ENCODE data around the gene TDRD12. TPM values are rescaled to one million over a fixed set of nuclear protein-coding genes. Genes with fewer than 3 reads are reported as not detected.
"Not testable (repeated sequence)": the region's sequence is repeated elsewhere in the genome, so short reads cannot be mapped to it uniquely, and the experiment has no call there.

TDRD12 gene
- total RNA-seq, 2 donors from 2014 or later: 0.55 to 4.1 TPM

DNA sequence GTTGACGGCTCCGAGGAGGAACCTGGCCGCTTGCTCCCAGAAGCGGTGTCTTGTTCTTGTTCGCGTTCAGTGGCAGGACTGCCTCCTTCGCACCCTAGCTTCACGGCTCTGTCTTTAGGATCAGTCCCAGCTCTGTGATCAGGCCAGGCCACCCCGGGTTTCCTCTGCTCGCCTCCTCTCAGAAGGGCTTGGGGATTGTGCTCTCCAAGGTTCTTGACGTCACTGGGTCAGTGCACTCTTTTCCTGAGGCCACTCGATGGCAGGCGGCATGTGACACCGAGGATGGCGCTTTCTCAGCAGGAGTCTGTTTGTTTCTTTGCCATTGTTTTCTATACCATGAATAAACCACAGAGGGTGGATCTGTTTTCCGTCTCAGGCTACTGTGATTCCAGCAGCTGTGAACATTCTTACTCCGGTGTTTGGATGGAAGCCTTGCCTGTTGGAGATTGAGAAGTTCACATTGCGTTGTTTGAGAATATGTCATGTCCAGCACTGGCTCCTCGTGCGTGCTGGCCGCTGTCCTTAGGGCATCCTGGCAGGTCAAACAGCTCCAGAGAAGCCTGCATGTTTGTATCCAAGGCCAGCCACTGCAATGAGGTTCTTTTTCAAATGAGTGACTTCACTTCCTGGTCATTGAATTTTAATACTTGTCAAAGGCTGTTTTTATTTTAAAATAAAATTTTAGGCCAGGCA, 105.5 kb downstream of the TDRD12 start:
- Mint-ChIP-seq H3K4me3 (no peak overlapping the region), H3K27ac (no peak overlapping the region), H3K36me3 (ENCODE audit: low read depth) (peaks cover 2% of the 10 kb centered on the region), H3K27me3 (peaks cover 23% of the 10 kb centered on the region), H3K4me1 (peaks cover 8% of the 10 kb centered on the region)
- ATAC-seq (no peak), DNase-seq (no peak)
- no peaks in the 10 kb centered on the region for H3K9me3 ChIP-seq (ENCODE audit: control insufficient read depth, low read length, poor library complexity, severe bottlenecking)

DNA sequence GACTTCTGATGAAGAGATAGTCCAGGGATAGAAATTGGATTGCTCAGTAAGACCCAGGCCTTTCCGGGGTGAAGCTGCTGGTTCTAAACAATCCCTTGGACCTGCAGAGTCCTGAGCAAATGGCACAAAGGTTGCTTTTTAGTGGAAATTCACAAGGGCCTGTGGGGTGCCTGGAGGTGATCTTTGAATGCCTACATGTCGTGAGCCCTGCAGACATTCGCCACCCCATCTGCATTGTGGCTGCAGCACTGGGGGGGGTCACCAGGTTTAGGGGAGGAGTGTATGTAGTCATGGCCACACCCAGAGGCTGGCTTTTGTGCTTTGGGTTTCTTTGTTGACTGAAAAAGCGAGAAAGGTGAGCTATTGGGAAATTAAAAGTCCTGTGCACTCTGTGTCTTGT, 108.6 kb downstream of the TDRD12 start:
- ATAC-seq (no peak), DNase-seq (no peak)
- peaks cover 5% of the 10 kb centered on the region for H3K36me3 Mint-ChIP-seq (ENCODE audit: low read depth)
- no peak overlapping the region for H3K4me3 Mint-ChIP-seq
- peaks cover 8% of the 10 kb centered on the region for H3K4me1 Mint-ChIP-seq
- peaks cover 19% of the 10 kb centered on the region for H3K27me3 Mint-ChIP-seq
- no peaks in the 10 kb centered on the region for H3K9me3 ChIP-seq (ENCODE audit: control insufficient read depth, low read length, poor library complexity, severe bottlenecking)
- no peak overlapping the region for H3K27ac Mint-ChIP-seq

DNA sequence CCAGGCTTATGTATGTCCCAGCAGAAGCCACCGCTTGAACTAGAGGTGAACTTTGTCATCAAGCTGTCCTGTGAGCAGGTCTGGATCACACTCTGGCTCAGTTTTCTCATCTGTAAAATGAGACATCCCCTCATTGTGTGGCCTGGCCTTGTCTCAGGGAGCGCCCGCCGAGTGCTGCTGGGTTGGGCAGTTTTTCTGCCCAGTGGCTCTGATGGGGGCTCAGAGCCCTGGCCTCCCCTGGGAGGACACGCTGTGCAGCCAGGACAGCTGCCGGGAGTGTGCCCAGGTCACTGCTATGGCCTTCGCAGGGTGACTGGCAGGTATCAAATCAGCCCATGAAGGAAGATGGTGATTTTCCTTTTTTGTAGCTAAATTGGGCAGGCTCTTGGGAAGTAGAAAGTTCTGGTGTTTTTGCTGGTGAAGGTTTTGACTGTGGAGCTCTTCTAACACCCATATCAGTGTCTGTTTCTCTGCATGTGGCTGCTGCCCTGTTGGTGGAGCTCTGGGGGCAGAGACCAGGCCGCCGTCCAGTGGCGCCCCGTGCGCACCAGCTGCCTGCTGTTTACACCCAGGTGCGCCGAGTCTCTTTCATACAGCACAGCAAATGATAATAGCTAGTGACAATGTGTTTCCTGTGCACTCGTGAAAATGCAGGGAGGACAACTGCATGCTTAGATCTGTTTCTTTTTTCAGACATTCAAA, 109.2 kb downstream of the TDRD12 start:
- no peaks in the 10 kb centered on the region for H3K9me3 ChIP-seq (ENCODE audit: control insufficient read depth, low read length, poor library complexity, severe bottlenecking)
- Mint-ChIP-seq H3K4me3 (peak overlapping the region; percentile 77), H3K27ac (peak overlapping the region; percentile 34), H3K4me1 (peaks cover 8% of the 10 kb centered on the region), H3K36me3 (ENCODE audit: low read depth) (peaks cover 5% of the 10 kb centered on the region), H3K27me3 (peaks cover 13% of the 10 kb centered on the region)
- ATAC-seq: no peak
- no peak for DNase-seq

DNA sequence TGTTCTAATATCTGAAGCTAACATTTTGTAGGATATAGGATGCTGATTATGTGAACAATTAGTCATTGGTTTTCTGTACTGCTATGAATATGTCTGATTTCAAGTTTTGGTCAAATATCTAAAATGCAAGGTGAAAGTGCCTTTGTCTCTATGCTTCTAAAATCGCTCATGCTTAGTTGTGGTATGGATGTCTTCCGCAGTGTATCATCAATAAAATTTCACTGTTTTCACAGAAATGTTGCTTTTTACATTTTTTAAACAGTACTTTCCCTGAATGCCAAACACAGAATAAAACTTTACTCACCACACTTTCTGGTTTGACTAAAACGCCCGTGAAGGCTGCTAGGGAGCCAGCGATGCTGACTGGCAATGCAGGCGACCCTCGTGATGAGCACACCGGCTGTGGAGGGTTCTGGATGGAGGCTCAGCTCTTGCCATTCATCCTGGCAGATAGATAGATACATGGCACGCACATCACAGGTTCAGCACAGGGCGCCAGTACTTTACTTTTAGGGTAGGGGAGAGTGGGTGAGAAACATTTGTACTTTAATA, 109.9 kb downstream of the TDRD12 start:
- Mint-ChIP-seq H3K27ac (peak overlapping the region; percentile 34), H3K4me1 (peaks cover 8% of the 10 kb centered on the region), H3K4me3 (peak overlapping the region; percentile 77), H3K36me3 (ENCODE audit: low read depth) (peaks cover 5% of the 10 kb centered on the region), H3K27me3 (peaks cover 13% of the 10 kb centered on the region)
- DNase-seq (no peak), ATAC-seq (no peak)
- H3K9me3 ChIP-seq (ENCODE audit: control insufficient read depth, low read length, poor library complexity, severe bottlenecking): no peaks in the 10 kb centered on the region

DNA sequence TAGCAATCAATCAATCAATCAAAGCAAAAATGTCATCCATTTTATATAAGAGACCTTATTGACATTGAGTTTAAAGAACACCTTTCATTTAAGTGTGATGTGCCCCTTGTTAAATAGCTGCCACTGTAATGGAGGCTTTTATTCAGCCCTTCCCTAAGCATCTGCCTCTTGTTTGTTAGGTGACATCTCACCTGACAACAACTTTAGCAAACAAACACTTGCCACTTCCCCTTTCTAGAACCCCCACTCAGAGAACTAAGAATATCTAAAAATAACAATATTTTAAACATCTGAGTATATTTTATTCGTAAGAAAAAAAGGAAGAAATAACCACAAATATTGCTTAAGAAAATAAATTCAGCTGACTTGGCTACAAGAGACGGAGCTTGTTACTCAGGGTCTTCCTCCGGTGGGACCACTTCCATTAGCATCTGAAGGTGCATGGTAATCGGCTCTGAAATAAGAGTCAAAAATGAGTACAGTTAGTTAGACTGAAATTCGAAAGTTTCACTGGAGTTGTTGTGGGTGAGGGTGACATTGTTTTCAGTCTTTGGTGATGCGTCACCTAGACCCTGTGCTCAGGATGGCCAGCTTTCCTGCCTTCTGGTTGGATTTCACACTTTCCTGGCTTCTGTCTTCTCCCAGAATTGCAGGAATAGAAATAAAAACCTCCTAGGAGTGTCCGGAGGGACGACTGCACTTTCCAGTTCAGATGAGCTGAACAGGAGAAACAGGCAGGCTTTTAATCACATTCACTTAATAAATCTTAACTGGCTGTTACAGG, 110.9 kb downstream of the TDRD12 start:
- peaks cover 5% of the 10 kb centered on the region for H3K36me3 Mint-ChIP-seq (ENCODE audit: low read depth)
- H3K27ac Mint-ChIP-seq: no peak overlapping the region
- ATAC-seq (no peak), DNase-seq (no peak)
- H3K4me1 Mint-ChIP-seq: peaks cover 8% of the 10 kb centered on the region
- H3K4me3 Mint-ChIP-seq: no peak overlapping the region
- peaks cover 13% of the 10 kb centered on the region for H3K27me3 Mint-ChIP-seq
- H3K9me3 ChIP-seq (ENCODE audit: control insufficient read depth, low read length, poor library complexity, severe bottlenecking): no peaks in the 10 kb centered on the region

DNA sequence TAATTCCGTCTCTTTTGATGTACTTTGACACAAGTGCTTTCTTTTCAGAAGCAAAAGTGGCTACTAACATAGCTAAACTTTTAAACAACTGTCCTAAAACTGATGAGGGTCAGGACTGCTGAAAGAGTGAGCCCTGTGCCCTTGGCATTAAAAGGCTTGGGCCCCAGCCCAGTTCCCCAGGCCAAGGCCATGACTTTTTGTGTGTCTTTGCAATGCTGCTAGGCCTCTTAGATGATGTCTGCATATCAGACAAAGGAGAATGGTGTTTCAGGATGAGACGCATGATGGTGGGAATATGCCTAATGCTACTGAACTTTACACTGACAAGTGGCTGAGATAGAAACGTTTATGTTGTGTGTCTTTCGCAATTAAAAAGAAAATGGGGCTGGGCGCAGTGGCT, 112.0 kb downstream of the TDRD12 start:
- peaks cover 8% of the 10 kb centered on the region for H3K4me1 Mint-ChIP-seq
- no peak overlapping the region for H3K27ac Mint-ChIP-seq
- peaks cover 5% of the 10 kb centered on the region for H3K36me3 Mint-ChIP-seq (ENCODE audit: low read depth)
- no peak for ATAC-seq
- H3K9me3 ChIP-seq (ENCODE audit: control insufficient read depth, low read length, poor library complexity, severe bottlenecking): no peaks in the 10 kb centered on the region
- no peak overlapping the region for H3K4me3 Mint-ChIP-seq
- H3K27me3 Mint-ChIP-seq: peaks cover 13% of the 10 kb centered on the region
- no peak for DNase-seq

DNA sequence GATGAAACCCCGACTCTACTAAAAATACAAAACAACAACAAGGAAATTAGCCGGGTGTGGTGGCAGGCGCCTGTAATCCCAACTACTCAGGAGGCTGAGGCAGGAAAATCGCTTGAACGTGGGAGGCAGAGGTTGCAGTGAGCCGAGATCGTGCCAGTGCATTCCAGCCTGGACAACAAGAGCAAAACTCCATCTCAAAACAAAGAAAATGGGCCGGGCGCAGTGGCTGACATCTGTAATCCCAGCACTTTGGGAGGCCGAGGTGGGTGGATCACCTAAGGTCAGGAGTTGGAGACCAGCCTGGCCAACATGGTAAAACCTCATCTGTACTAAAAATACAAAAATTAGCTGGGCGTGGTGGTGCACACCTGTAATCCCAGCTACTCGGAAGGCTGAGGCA, 112.5 kb downstream of the TDRD12 start:
- DNase-seq; H3K4me3 Mint-ChIP-seq; ATAC-seq; H3K4me1 Mint-ChIP-seq; H3K27ac Mint-ChIP-seq; H3K9me3 ChIP-seq (ENCODE audit: control insufficient read depth, low read length, poor library complexity, severe bottlenecking); H3K36me3 Mint-ChIP-seq (ENCODE audit: low read depth): not testable (repeated sequence)
- H3K27me3 Mint-ChIP-seq: peaks cover 13% of the 10 kb centered on the region

DNA sequence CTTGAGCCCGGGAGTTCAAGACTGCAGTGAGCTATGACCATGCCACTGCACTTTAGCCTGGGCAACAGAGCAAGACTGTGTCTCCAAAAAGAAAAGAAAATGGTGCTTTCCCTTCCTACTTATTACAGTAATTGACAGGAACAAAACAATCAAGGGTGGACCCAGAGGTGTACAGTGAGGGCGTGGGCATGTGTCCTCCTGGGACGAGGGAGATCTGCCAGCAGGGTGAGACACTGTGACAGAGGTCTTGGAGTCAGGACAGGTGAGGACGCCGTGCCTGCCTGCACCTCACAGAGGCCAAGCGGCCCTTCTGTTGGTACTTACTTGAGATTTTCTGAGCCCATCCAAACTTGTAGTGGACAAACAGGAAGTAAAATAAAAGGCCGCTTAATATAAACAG, 113.3 kb downstream of the TDRD12 start:
- not testable (repeated sequence) for ATAC-seq; H3K9me3 ChIP-seq (ENCODE audit: control insufficient read depth, low read length, poor library complexity, severe bottlenecking); H3K27ac Mint-ChIP-seq; DNase-seq; H3K4me1 Mint-ChIP-seq; H3K36me3 Mint-ChIP-seq (ENCODE audit: low read depth); H3K4me3 Mint-ChIP-seq
- H3K27me3 Mint-ChIP-seq: peaks cover 13% of the 10 kb centered on the region

DNA sequence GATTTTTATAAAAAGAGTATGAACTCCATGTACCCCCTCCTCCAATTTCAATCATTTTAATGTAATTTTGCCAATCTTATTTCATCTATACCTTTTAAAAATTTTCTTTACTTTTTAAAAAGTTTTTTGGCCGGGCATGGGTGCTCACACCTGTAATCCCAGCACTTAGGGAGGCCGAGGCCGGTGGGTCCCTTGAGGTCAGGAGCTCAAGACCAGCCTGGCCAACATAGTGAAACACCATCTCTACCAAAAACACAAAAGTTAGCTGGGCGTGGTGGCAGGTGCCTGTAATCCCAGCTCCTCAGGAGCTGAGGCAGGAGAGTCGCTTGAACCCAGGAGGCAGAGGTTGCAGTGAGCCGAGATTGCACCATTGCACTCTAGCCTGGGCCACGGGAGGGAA, 113.8 kb downstream of the TDRD12 start:
- DNase-seq; H3K36me3 Mint-ChIP-seq (ENCODE audit: low read depth); H3K27ac Mint-ChIP-seq; ATAC-seq; H3K4me1 Mint-ChIP-seq; H3K4me3 Mint-ChIP-seq; H3K9me3 ChIP-seq (ENCODE audit: control insufficient read depth, low read length, poor library complexity, severe bottlenecking): not testable (repeated sequence)
- H3K27me3 Mint-ChIP-seq: peaks cover 13% of the 10 kb centered on the region

DNA sequence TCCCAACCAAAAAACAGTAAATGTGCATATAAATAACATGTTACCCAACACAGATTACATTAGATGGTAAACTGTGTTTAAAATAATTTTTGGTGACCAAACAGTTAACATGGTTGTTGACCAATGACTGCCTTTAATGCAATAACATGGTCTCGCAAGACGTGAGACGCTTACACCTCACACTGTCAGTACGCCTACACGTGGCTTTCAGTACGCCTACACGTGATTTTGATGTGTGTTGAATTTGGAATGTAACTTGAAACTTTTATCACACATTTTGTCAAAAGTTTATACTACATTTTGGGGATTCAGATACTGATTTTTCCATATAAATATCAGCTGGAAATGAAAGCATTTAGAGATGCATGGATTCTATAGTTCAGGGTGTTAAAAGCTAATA, 118.0 kb downstream of the TDRD12 start:
- H3K9me3 ChIP-seq (ENCODE audit: control insufficient read depth, low read length, poor library complexity, severe bottlenecking): peaks cover 2% of the 10 kb centered on the region
- Mint-ChIP-seq H3K36me3 (ENCODE audit: low read depth) (peaks cover 5% of the 10 kb centered on the region), H3K4me1 (no peaks in the 10 kb centered on the region), H3K27me3 (no peaks in the 10 kb centered on the region), H3K4me3 (no peak overlapping the region), H3K27ac (no peak overlapping the region)
- ATAC-seq (no peak), DNase-seq (no peak)

DNA sequence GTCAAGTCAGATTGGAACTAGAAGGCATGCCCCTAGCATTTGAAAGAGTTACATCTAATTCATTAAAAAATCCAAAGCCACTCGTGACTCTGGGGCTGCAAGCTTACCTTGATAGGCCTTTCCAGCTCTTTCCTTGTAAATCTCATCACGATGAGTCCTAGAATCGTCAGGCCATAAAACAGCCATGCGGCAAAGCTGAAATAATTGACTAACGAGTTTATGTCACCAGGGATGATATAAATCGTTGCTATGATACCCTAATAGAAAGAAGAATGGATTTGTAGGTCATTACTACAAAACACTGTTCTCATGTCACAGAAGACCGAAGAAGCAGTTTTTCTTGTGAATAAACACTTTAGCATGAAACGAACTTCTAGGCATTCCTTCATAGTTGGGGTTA, 122.5 kb downstream of the TDRD12 start:
- H3K4me1 Mint-ChIP-seq: no peaks in the 10 kb centered on the region
- H3K27me3 Mint-ChIP-seq: no peaks in the 10 kb centered on the region
- ATAC-seq: no peak
- DNase-seq: no peak
- H3K27ac Mint-ChIP-seq: no peak overlapping the region
- H3K9me3 ChIP-seq (ENCODE audit: control insufficient read depth, low read length, poor library complexity, severe bottlenecking): peaks cover 2% of the 10 kb centered on the region
- H3K4me3 Mint-ChIP-seq: no peak overlapping the region
- peaks cover 5% of the 10 kb centered on the region for H3K36me3 Mint-ChIP-seq (ENCODE audit: low read depth)

DNA sequence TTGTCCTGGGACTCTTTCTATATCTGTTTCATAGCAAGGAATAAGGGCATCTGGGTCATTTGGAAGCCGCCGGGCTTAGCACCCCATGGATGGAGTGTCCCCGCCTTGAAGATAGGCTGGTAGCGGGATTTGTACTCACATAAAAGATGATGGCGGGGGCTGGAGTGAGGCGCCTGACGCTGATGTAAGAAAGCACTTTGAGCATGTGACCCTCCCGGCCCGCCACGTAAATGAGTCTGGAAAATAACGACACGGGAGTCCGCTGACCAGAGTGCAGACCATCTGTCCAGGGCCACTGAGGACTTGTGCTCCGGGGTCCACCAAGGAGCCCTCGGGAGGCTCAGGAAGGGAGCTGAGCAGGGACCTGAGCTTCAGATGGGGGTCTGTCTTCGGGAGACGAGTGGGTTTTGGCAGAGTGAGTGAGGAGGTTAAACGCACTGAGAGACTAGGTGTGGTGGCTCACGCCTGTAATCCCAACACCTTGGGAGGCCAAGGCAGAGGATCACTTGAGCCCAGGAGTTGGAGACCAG, 124.2 kb downstream of the TDRD12 start:
- peaks cover 5% of the 10 kb centered on the region for H3K36me3 Mint-ChIP-seq (ENCODE audit: low read depth)
- DNase-seq (no peak), ATAC-seq (no peak)
- H3K9me3 ChIP-seq (ENCODE audit: control insufficient read depth, low read length, poor library complexity, severe bottlenecking): peaks cover 2% of the 10 kb centered on the region
- no peaks in the 10 kb centered on the region for H3K4me1 Mint-ChIP-seq
- no peak overlapping the region for H3K4me3 Mint-ChIP-seq
- H3K27ac Mint-ChIP-seq: no peak overlapping the region
- no peaks in the 10 kb centered on the region for H3K27me3 Mint-ChIP-seq

DNA sequence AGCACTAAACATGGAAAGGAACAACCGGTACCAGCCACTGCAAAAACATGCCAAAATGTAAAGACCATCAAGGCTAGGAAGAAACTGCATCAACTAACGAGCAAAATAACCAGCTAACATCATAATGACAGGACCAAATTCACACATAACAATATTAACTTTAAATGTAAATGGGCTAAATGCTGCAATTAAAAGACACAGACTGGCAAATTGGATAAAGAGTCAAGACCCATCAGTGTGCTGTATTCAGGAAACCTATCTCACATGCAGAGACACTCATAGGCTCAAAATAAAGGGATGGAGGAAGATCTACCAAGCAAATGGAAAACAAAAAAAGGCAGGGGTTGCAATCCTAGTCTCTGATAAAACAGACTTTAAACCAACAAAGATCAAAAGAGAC, 128.5 kb downstream of the TDRD12 start:
- H3K4me1 Mint-ChIP-seq; H3K36me3 Mint-ChIP-seq (ENCODE audit: low read depth); H3K4me3 Mint-ChIP-seq; ATAC-seq; H3K9me3 ChIP-seq (ENCODE audit: control insufficient read depth, low read length, poor library complexity, severe bottlenecking); H3K27me3 Mint-ChIP-seq; H3K27ac Mint-ChIP-seq; DNase-seq: not testable (repeated sequence)

Data from T-helper 17 cell (primary cell).